Hepatocyte (in vitro differentiated cells): ENCODE measurements around the gene LHFPL3.

ENCODE experiments used
- EZH2 ChIP-seq: fragments of 200-600 bp; sonication (generic); IDR thresholded peaks from 2 replicates; pipeline ENCODE4 v1.6.1; 2016; ENCODE audit warnings: antibody characterized with exemption, mild to moderate bottlenecking, borderline replicate concordance
- EZH2phosphoT487 ChIP-seq: fragments of 200-600 bp; sonication (generic); IDR thresholded peaks from one replicate; pipeline ENCODE4 v1.6.1; 2018; ENCODE audit warnings: antibody characterized with exemption, mild to moderate bottlenecking, low read depth, moderate library complexity; ENCODE audit not compliant: unreplicated experiment, severe bottlenecking
- TF ChIP-seq, protein P1 (sequence below): fragments of 200-600 bp; sonication (generic); IDR thresholded peaks from 2 replicates; pipeline ENCODE4 v1.5.1; 2016; ENCODE audit warnings: antibody characterized with exemption, mild to moderate bottlenecking; ENCODE audit not compliant: poor library complexity

DNA sequence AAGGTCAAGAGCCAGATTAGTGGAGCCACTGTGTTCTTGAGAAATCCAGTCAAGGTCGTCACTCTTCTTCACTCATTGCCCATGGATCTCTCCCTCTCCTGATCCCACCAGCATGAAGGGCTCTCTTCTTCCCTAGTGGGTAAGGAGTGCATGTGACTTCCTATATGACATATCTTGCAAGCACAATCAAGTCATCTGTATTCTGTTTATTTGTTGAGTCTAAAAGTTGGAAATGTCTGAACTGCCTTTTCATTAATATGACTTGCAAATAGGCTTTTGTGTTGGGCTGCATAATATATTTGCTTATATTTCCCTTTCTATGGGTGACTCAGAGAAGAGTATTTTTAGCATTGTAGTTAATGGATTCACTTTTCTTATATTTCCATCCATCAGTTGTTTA is 371.9 kb downstream of the LHFPL3 start:
- TF ChIP-seq, protein P1, sequence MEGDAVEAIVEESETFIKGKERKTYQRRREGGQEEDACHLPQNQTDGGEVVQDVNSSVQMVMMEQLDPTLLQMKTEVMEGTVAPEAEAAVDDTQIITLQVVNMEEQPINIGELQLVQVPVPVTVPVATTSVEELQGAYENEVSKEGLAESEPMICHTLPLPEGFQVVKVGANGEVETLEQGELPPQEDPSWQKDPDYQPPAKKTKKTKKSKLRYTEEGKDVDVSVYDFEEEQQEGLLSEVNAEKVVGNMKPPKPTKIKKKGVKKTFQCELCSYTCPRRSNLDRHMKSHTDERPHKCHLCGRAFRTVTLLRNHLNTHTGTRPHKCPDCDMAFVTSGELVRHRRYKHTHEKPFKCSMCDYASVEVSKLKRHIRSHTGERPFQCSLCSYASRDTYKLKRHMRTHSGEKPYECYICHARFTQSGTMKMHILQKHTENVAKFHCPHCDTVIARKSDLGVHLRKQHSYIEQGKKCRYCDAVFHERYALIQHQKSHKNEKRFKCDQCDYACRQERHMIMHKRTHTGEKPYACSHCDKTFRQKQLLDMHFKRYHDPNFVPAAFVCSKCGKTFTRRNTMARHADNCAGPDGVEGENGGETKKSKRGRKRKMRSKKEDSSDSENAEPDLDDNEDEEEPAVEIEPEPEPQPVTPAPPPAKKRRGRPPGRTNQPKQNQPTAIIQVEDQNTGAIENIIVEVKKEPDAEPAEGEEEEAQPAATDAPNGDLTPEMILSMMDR: no peak
- TF ChIP-seq EZH2phosphoT487: no peak
- TF ChIP-seq EZH2: no peak
